ENCODE data around the gene FGFRL1. TPM values are rescaled to one million over a fixed set of nuclear protein-coding genes. Genes with fewer than 3 reads are reported as not detected.

FGFRL1 gene
- polyA plus RNA-seq, 1 experiment = 11.2 TPM

DNA sequence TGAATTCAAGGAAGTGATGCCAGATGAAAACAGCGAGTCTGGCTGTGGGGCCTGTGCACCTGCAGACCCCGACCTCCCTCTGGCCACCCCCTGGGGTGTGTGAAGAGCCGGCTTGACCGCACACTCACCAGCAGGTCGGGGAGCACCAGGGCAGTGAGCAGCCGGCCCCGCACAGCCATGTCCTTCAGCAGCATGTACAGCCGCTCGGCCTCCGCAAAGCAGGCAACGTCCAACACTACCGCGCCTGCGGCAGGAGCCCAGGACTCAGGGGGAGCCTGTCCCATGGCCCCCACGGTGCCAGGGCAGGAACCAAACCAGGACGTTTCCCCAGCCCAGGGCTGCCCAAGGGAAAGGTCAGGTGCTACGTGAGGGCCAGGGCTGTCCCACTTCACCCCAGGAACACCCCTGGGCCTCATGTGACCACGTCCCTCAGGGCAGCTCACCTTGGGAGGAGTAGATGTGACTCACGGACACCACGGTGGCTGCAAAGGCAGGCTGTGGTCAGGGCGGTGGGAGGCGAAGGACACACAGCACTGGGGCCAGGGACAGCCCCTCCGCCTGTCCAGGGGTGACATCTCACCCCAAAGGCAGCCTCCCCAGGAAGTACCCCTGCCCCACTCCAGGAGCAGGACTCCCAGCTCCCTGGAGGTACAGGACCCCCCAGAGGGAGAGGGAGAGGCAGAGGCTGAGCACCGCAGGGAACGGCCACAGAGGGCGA lies 46.2 kb upstream of the FGFRL1 start:
- Histone ChIP-seq H3K4me3 (ENCODE audit: low read depth, low read length) (no peak overlapping the region), H3K27me3 (ENCODE audit: control insufficient read depth, insufficient read depth, low read length) (no peaks in the 10 kb centered on the region), H3K27ac (ENCODE audit: low read depth, low read length) (no peak overlapping the region), H3K9me3 (ENCODE audit: control insufficient read depth, insufficient read depth, low read length) (no peaks in the 10 kb centered on the region; the same call in 1 of the 2 replicates)
- CTCF ChIA-PET = no interaction called here
- DNase-seq (ENCODE audit: low read depth, low spot score) = no peak
- no peak for TF ChIP-seq CTCF (IDR thresholded peaks at IDR 0.05; ENCODE audit: low read depth, low read length)
- POLR2A ChIA-PET = no interaction called here

DNA sequence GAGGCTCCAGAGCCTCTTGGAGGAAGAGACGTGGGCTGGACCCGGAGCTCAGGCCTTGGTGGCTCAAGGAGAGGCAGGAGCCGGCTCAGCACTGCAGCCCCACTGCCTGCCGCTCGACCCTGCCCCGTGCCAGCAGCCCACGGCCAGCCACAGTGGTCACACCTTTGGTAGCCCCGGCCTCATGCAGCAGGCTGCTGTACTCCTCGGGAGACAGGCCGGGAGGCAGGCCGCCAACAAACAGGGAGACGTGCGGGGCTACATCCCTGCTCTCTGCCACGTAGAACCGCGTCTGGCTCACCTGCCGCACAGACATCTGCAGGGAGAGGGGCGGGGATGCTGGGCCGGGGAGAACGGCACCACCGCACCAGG lies 45.7 kb upstream of the FGFRL1 start:
- no peak overlapping the region for H3K4me3 ChIP-seq (ENCODE audit: low read depth, low read length)
- no peak overlapping the region for H3K27ac ChIP-seq (ENCODE audit: low read depth, low read length)
- TF ChIP-seq CTCF (IDR thresholded peaks at IDR 0.05; ENCODE audit: low read depth, low read length) = no peak
- no peaks in the 10 kb centered on the region; the same call in 1 of the 2 replicates for H3K9me3 ChIP-seq (ENCODE audit: control insufficient read depth, insufficient read depth, low read length)
- H3K27me3 ChIP-seq (ENCODE audit: control insufficient read depth, insufficient read depth, low read length) = no peaks in the 10 kb centered on the region
- DNase-seq (ENCODE audit: low read depth, low spot score) = no peak
- POLR2A ChIA-PET = no interaction called here
- CTCF ChIA-PET = no interaction called here

GRCh38 chr4:966266-967112 lies 44.9 kb upstream of the FGFRL1 start:
- ChIA-PET CTCF (interaction anchor here (0.6 kb wide), 1 partner anchor 31 kb away, joined by 4 read pairs; no protein-coding TSS in a partner anchor), POLR2A (no interaction called here)
- no peak for TF ChIP-seq CTCF (IDR thresholded peaks at IDR 0.05; ENCODE audit: low read depth, low read length)
- Histone ChIP-seq H3K4me3 (ENCODE audit: low read depth, low read length) (no peak overlapping the region), H3K27ac (ENCODE audit: low read depth, low read length) (no peak overlapping the region), H3K9me3 (ENCODE audit: control insufficient read depth, insufficient read depth, low read length) (no peaks in the 10 kb centered on the region; the same call in 1 of the 2 replicates), H3K27me3 (ENCODE audit: control insufficient read depth, insufficient read depth, low read length) (no peaks in the 10 kb centered on the region)
- DNase-seq (ENCODE audit: low read depth, low spot score) = no peak

DNA sequence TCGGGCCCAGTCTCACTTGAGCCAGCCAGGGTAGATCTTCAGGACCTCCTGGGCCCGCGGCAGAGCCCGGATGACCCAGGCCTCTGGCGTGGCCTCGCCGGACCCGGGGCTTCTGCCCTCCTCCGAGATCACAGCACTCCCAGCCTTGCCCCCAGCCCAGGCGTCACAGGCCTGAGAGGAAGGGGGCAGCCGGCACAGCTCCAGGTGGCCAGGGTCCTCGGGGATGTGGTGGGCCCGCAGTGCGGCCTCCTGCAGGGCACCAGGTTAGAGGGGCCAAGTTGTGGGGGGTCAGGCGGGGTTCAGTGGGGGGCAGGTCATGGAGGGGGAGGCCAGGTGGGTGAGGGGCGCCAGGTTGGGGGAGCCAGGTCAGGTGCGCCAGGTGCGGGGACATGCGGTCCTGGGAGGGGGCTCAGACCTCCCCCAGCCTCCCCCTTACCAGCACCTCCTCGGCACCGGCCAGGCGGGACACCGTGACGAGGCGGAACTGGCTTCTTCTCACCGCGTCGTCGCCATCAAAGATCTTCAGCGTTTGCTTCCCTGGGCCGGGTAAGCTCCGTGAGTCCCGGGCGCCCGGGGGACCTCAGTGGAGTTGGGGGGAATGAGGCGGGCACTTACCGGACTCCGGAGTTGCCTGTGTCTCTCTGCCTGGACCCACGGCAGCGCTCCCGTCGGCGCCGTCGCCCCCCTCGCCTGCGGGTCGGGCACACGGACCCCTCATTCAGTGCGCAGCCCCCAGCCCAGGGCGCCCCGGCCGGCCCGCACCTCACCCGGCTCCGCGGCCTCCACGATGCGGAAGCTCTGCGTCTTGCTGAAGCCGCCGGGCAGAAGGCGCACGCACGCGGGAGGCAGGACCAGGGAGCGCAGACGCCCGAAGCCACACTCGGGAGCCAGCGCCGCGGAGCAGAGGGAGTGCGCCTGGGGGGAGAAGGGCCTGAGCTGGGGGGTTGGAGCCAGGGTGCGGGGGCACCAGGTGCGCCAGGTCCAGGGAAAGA lies 44.0 kb upstream of the FGFRL1 start:
- no peaks in the 10 kb centered on the region; the same call in 1 of the 2 replicates for H3K9me3 ChIP-seq (ENCODE audit: control insufficient read depth, insufficient read depth, low read length)
- no peak for DNase-seq (ENCODE audit: low read depth, low spot score)
- H3K27me3 ChIP-seq (ENCODE audit: control insufficient read depth, insufficient read depth, low read length) = no peaks in the 10 kb centered on the region
- H3K4me3 ChIP-seq (ENCODE audit: low read depth, low read length) = no peak overlapping the region
- no peak overlapping the region for H3K27ac ChIP-seq (ENCODE audit: low read depth, low read length)
- ChIA-PET POLR2A (no interaction called here), CTCF (interaction anchor here (0.6 kb wide), 1 partner anchor 32 kb away, joined by 4 read pairs; no protein-coding TSS in a partner anchor)
- no peak for TF ChIP-seq CTCF (IDR thresholded peaks at IDR 0.05; ENCODE audit: low read depth, low read length)
